HG02623 (cell line): Measurements from ENCODE around the gene PRCP.

Source experiments
- ATAC-seq: cut with Tn5 transposase; IDR thresholded peaks from one replicate; pipeline ENCODE4 v1.9.1; 2021; ENCODE audit warnings: moderate library complexity; ENCODE audit not compliant: unreplicated experiment

The PRCP gene

DNA sequence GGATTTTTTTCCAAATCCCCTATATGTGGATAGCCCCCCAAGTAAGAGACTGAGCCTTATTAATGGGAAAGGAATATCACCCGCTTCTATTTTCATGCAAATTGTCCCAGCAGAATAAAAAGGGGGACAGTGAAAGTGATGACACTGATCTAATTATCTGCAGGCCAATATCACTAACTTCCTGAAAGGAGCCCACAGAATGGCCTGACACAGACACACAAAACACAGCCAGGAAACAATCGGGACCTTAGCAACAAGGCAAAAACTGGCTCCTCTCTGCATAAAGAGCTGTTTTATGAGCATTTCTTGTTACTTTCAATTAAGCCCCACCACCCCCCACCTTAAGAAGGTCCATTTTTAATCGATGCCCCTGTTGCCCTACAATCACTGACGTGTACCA lies 112.2 kb downstream of the PRCP start:
- ATAC-seq = no peak

DNA sequence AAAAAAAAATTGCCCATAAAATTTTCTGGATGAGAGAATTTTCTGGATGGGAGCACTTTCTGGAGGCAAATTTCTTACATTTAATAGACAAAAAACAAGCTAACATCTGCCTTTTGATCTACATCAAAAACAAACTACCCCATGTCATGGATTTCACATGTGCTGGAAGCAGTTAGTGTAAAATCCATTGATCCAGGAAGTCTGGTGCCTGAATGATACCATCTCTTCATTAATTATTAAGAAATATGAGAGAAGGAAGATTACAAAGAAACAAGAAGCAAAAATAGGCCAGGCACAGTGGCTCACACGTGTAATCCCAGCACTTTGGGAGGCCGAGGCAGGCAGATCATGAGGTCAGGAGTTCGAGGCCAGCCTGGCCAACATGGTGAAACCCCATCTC lies 113.4 kb downstream of the PRCP start:
- no peak for ATAC-seq

DNA sequence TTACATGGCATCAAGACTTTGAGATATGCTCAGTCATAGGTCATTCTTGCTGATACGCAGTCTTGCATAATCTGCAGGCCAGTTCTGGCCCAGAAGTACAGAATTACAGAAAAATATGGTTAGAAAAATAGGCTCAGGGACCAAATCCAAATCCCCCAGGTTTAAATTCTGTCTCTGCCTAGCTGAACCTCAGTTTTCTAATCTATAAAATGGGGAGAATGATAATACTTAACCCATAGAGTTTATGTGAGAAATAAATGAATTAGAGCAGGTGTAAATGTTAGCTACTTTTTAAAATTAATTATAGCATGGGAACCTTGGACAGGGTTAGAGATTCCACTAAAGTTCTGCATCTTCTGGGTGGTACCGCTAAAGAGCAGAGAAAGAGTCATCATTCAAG lies 114.2 kb downstream of the PRCP start:
- no peak for ATAC-seq

DNA sequence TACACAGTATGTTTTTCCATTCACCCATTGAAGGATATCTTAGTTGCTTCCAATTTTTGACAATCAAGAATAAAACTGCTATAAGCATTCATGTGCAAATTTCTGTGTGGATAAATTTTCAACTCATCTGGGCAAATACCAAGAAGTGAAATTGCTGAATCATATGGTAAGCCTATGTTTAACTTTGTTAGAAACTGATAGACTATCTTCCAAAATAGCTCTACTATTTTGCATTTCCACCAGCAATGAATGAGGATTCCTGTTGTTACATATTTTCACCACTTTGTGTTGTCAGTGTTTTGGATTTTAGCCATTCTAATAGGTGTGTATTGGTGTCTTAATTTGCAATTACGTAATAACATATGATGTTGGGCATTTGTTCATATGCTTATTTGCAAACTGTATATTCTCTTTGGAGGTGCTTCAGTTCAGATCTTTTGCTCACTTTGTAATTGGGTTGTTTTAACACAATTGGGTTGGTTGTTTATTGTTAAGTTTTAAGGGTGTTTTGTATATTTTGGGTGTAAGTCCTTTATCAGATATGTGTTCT lies 117.3 kb downstream of the PRCP start:
- ATAC-seq = no peak

DNA sequence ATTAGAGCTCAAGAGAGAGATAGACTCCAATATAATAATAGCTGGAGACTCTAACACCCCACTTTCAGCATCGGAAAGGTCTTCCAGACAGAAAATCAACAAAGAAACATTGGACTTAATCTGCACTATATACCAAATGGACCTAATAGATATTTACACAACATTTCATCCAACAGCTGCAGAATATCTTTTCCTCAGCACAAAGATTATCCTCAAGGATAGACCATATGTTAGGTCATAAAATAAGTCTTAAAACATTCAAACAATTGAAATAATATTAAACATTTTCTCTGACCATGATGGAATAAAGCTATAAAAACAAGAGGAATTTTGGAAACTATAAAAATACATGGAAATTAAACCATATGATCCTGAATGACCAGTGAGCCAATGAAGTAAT lies 121.5 kb downstream of the PRCP start:
- no peak for ATAC-seq

DNA sequence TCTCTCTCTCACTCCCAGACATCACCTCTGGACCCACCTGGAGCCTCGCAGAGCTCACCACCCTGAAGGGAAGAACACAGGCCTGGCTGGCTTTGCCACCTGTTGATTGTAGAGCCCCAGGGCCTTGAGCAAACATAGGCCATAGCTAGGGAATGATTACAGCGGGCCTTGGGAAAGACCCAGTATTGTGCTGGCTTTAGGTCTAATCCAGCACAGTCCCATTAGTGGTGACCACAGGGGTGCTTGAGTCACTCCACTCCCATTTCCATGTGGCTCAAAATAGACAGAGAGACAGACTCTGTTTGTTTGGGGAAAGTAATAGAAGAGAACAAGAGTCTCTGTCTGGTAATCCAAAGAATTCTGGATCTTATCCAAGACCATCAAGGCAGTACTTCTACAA lies 123.9 kb downstream of the PRCP start:
- ATAC-seq = no peak

DNA sequence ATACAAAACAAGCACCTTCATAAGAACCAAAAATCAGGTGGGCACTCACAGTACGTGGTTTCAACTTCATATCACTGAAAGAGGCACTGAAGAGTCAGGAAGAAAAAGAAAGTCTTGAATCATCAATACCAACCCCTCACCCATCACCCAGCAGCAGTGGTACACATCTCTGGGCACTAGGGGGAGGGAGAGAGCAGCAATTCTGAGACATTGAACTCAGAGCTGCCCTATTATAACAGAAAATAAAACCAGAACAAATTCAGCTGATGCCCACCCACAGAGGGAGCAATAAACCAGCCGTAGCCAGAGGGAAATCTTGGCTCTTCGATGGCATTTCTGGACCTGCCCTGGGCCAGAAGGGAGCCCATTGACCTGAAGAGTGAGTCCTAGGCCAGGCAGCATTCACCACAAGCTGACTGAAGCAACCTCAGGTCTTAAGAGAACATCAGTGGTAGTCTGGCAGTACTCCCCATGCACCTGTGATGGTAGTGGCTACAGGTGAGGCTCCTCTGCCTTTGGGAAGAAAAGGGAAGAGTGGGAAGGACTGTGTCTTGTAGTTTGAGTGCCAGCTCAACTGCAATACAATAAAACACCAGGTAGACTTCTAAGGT lies 124.4 kb downstream of the PRCP start:
- ATAC-seq = peak; percentile 96

DNA sequence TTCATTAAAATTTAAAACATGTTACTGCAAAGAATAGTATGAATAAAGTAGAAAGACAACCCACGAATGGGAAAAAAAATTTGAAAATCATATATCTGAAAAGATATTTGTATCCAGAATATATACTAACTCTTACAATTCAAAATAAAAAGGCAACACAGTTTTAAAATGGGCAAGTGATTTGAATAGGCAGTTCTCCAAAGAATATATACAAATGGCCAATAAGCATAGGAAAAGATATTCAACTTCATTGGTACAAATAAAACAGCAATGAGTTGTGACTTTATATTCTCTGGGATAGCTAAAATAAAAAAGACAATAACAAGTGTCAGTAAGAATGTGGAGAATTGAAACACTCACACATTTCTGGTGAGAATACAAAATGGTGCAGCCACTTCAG lies 125.0 kb downstream of the PRCP start:
- no peak for ATAC-seq
